SK-N-SH treated with all-trans-retinoic acid at 6 μM for 48 hours (cell line): ENCODE results near the gene MS4A7.

Source experiments
- ATAC-seq: fragments of 200-7000 bp; cut with Tn5 transposase; 3 replicates; pipeline ENCODE4 v1.9.1; 2020; ENCODE audit warnings: mild to moderate bottlenecking, moderate library complexity
- ARNTL ChIP-seq: fragments of 450-650 bp; formaldehyde crosslinking; IDR thresholded peaks from 2 replicates; pipeline ENCODE4 v1.5.0; 2020; ENCODE audit warnings: low read depth, mild to moderate bottlenecking, moderate library complexity, borderline replicate concordance
- BACH2 ChIP-seq: fragments of 250-450 bp; sonication (Bioruptor Pico); IDR thresholded peaks from 2 replicates; pipeline ENCODE4 v1.9.0; 2021; ENCODE audit warnings: mild to moderate bottlenecking, borderline replicate concordance
- CSDC2 ChIP-seq: fragments of 250-450 bp; sonication (Bioruptor Pico); IDR thresholded peaks from 2 replicates; pipeline ENCODE4 v1.5.0; 2020; ENCODE audit warnings: mild to moderate bottlenecking, moderate library complexity
- ESRRG ChIP-seq: fragments of 250-450 bp; sonication (Bioruptor Pico); IDR thresholded peaks from 2 replicates; pipeline ENCODE4 v1.6.1; 2021; ENCODE audit warnings: mild to moderate bottlenecking
- GLIS3 ChIP-seq: fragments of 250-450 bp; sonication (Bioruptor Pico); IDR thresholded peaks from 2 replicates; pipeline ENCODE4 v1.5.0; 2020; ENCODE audit warnings: mild to moderate bottlenecking, moderate library complexity
- ISL1 ChIP-seq: fragments of 250-450 bp; sonication (Bioruptor Pico); IDR thresholded peaks from 2 replicates; pipeline ENCODE4 v2.1.2; 2022; ENCODE audit warnings: mild to moderate bottlenecking, moderate library complexity
- OSR1 ChIP-seq: fragments of 250-450 bp; sonication (Bioruptor Pico); IDR thresholded peaks from 2 replicates; pipeline ENCODE4 v1.8.0; 2022; ENCODE audit warnings: moderate library complexity, mild to moderate bottlenecking, inconsistent platforms
- PPARA ChIP-seq: fragments of 250-450 bp; sonication (Bioruptor Pico); IDR thresholded peaks from 2 replicates; pipeline ENCODE4 v1.5.0; 2020; ENCODE audit warnings: mild to moderate bottlenecking, borderline replicate concordance
- RARB ChIP-seq: fragments of 250-450 bp; sonication (Bioruptor Pico); IDR thresholded peaks from 2 replicates; pipeline ENCODE4 v1.8.0; 2021; ENCODE audit warnings: mild to moderate bottlenecking, moderate library complexity
- SNAI2 ChIP-seq: fragments of 250-450 bp; sonication (Bioruptor Pico); IDR thresholded peaks from 2 replicates; pipeline ENCODE4 v1.5.0; 2020; ENCODE audit warnings: mild to moderate bottlenecking, moderate library complexity
- TCF4 ChIP-seq: fragments of 250-450 bp; sonication (Bioruptor Pico); IDR thresholded peaks from 2 replicates; pipeline ENCODE4 v1.8.0; 2021; ENCODE audit warnings: mild to moderate bottlenecking, moderate library complexity, borderline replicate concordance
- TOX ChIP-seq: fragments of 250-450 bp; sonication (Bioruptor Pico); IDR thresholded peaks from 2 replicates; pipeline ENCODE4 v1.8.0; 2021; ENCODE audit warnings: mild to moderate bottlenecking, moderate library complexity, borderline replicate concordance
- ZC3H10 ChIP-seq: fragments of 250-450 bp; sonication (Bioruptor Pico); IDR thresholded peaks from 2 replicates; pipeline ENCODE4 v1.5.1; 2021; ENCODE audit warnings: mild to moderate bottlenecking, moderate library complexity
- ZFP3 ChIP-seq: fragments of 250-450 bp; sonication (Bioruptor Pico); IDR thresholded peaks from 2 replicates; pipeline ENCODE4 v1.5.0; 2020; ENCODE audit warnings: mild to moderate bottlenecking, moderate library complexity
- ZFP30 ChIP-seq: fragments of 450-650 bp; formaldehyde crosslinking; IDR thresholded peaks from 2 replicates; pipeline ENCODE4 v1.5.0; 2022; ENCODE audit warnings: mild to moderate bottlenecking, moderate library complexity
- ZNF565 ChIP-seq: fragments of 450-650 bp; formaldehyde crosslinking; conservative IDR thresholded peaks from 2 replicates; pipeline ENCODE4 v1.5.0; 2020; ENCODE audit warnings: low read depth, mild to moderate bottlenecking, moderate library complexity
- ZNF70 ChIP-seq: fragments of 450-650 bp; formaldehyde crosslinking; IDR thresholded peaks from 2 replicates; pipeline ENCODE4 v1.5.0; 2020; ENCODE audit warnings: mild to moderate bottlenecking, moderate library complexity
- ZNF8 ChIP-seq: fragments of 450-650 bp; formaldehyde crosslinking; IDR thresholded peaks from 2 replicates; pipeline ENCODE4 v1.5.0; 2020; ENCODE audit warnings: mild to moderate bottlenecking, moderate library complexity
- TF ChIP-seq, protein P1 (sequence below): fragments of 250-450 bp; sonication (Bioruptor Pico); IDR thresholded peaks from 2 replicates; pipeline ENCODE4 v1.8.0; 2020; ENCODE audit warnings: mild to moderate bottlenecking, moderate library complexity, borderline replicate concordance
- TF ChIP-seq, protein P2 (sequence below): fragments of 250-450 bp; sonication (Bioruptor Pico); IDR thresholded peaks from 2 replicates; pipeline ENCODE4 v1.5.0; 2020; ENCODE audit warnings: mild to moderate bottlenecking, moderate library complexity
- TF ChIP-seq, protein P3 (sequence below): fragments of 250-450 bp; sonication (Bioruptor Pico); IDR thresholded peaks from 2 replicates; pipeline ENCODE4 v1.8.0; 2021; ENCODE audit warnings: low read depth, mild to moderate bottlenecking, moderate library complexity, borderline replicate concordance
- TF ChIP-seq, protein P4 (sequence below): fragments of 250-450 bp; sonication (Bioruptor Pico); IDR thresholded peaks from 2 replicates; pipeline ENCODE4 v1.5.1; 2021; ENCODE audit warnings: mild to moderate bottlenecking, moderate library complexity

MS4A7 gene, protein sequence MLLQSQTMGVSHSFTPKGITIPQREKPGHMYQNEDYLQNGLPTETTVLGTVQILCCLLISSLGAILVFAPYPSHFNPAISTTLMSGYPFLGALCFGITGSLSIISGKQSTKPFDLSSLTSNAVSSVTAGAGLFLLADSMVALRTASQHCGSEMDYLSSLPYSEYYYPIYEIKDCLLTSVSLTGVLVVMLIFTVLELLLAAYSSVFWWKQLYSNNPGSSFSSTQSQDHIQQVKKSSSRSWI

DNA sequence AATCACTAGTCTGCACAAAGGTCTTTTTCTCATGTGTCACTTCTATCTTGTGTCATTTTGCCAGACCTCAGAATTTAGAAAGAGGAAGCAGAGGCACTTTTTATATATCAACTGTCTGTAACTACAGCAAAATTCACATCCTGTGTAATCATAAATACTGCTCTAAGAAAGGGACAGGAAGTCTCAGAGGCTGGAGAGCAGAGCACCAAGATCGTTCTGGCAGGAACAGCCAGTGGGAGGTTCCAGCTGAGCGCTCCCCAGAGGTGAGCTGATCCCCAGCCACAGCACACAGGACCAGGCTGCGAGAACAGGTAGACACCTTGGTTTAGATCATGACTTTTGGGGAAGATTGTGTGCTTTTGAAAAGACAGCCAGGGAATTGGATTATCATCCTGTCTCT lies at the start of gene MS4A7:
Gene MS4A7, plus strand, starts transcription at position 179 of the 400 bp plus-strand sequence. CDS start 4,610 bp downstream, outside the sequence.
- TF ChIP-seq, protein P1, sequence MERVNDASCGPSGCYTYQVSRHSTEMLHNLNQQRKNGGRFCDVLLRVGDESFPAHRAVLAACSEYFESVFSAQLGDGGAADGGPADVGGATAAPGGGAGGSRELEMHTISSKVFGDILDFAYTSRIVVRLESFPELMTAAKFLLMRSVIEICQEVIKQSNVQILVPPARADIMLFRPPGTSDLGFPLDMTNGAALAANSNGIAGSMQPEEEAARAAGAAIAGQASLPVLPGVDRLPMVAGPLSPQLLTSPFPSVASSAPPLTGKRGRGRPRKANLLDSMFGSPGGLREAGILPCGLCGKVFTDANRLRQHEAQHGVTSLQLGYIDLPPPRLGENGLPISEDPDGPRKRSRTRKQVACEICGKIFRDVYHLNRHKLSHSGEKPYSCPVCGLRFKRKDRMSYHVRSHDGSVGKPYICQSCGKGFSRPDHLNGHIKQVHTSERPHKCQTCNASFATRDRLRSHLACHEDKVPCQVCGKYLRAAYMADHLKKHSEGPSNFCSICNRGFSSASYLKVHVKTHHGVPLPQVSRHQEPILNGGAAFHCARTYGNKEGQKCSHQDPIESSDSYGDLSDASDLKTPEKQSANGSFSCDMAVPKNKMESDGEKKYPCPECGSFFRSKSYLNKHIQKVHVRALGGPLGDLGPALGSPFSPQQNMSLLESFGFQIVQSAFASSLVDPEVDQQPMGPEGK (CRISPR knock-in tag), result no peak
- TF ChIP-seq ARNTL (CRISPR knock-in tag) (no peak), ZNF565 (CRISPR knock-in tag) (no peak), ISL1 (CRISPR knock-in tag) (no peak), TCF4 (CRISPR knock-in tag) (no peak), BACH2 (CRISPR knock-in tag) (no peak), TOX (CRISPR knock-in tag) (no peak)
- TF ChIP-seq, protein P2, sequence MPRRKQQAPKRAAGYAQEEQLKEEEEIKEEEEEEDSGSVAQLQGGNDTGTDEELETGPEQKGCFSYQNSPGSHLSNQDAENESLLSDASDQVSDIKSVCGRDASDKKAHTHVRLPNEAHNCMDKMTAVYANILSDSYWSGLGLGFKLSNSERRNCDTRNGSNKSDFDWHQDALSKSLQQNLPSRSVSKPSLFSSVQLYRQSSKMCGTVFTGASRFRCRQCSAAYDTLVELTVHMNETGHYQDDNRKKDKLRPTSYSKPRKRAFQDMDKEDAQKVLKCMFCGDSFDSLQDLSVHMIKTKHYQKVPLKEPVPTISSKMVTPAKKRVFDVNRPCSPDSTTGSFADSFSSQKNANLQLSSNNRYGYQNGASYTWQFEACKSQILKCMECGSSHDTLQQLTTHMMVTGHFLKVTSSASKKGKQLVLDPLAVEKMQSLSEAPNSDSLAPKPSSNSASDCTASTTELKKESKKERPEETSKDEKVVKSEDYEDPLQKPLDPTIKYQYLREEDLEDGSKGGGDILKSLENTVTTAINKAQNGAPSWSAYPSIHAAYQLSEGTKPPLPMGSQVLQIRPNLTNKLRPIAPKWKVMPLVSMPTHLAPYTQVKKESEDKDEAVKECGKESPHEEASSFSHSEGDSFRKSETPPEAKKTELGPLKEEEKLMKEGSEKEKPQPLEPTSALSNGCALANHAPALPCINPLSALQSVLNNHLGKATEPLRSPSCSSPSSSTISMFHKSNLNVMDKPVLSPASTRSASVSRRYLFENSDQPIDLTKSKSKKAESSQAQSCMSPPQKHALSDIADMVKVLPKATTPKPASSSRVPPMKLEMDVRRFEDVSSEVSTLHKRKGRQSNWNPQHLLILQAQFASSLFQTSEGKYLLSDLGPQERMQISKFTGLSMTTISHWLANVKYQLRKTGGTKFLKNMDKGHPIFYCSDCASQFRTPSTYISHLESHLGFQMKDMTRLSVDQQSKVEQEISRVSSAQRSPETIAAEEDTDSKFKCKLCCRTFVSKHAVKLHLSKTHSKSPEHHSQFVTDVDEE (CRISPR knock-in tag), result no peak
- no peak for ATAC-seq

DNA sequence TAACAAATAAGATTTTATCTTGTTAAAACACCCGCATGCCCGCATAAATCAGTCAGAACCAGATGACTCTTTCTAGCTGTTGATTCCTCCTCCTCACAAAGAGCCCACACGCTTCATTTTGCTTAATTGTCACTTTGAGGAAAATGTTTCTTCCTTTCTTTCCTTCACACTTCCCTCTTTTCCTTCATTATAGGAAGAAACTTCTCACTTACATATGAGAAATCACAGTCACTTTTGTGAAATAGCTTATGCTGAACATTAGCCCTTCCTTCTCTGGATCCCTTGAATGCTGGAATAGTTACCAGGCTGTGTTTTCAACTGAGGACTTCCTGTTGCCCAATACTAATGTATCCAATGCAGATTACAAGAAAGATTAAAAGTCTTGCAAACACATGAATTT lies 45.5 kb upstream of the MS4A7 start:
- ATAC-seq, result no peak
- TF ChIP-seq SNAI2 (CRISPR knock-in tag) (no peak), ZNF565 (CRISPR knock-in tag) (no peak), BACH2 (CRISPR knock-in tag) (no peak), GLIS3 (CRISPR knock-in tag) (no peak), OSR1 (CRISPR knock-in tag) (no peak), ZFP30 (no peak), CSDC2 (CRISPR knock-in tag) (no peak)
- TF ChIP-seq, protein P3, sequence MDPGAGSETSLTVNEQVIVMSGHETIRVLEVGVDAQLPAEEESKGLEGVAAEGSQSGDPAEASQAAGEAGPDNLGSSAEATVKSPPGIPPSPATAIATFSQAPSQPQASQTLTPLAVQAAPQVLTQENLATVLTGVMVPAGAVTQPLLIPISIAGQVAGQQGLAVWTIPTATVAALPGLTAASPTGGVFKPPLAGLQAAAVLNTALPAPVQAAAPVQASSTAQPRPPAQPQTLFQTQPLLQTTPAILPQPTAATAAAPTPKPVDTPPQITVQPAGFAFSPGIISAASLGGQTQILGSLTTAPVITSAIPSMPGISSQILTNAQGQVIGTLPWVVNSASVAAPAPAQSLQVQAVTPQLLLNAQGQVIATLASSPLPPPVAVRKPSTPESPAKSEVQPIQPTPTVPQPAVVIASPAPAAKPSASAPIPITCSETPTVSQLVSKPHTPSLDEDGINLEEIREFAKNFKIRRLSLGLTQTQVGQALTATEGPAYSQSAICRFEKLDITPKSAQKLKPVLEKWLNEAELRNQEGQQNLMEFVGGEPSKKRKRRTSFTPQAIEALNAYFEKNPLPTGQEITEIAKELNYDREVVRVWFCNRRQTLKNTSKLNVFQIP, result no peak
- TF ChIP-seq, protein P2 (CRISPR knock-in tag), result no peak
- TF ChIP-seq, all 23 proteins: peak for 0

DNA sequence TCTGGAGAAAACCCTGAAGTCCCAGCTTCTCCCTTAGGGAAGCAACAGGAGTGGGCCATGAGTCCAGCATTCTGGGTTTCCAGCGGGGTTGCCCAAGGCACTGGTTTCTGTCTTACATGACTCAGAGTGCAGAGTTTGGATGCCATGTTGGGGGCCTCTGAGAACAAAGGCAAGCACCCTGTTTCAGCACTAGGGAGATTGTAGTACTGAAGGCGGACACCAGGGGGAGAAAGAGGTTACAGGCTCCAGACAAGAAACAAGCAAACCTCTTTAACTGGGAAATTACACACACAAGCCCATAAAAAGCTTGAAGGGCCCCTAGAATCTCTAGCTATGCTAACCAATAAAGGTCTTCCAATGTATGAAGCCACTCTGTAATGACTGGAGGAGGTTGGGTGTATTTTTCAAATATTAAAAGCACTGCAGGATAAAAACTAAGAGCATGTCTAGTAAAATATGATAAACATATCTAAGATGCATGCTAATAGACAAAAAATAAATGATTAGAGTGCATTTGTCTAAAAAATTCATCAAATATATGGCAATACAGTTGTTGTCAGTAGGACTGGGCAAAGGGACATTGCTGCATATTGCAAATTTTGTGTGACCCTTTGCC lies 44.2 kb upstream of the MS4A7 start:
- ATAC-seq, result peak; percentile 88
- TF ChIP-seq BACH2 (CRISPR knock-in tag) (no peak), ZC3H10 (CRISPR knock-in tag) (no peak), TCF4 (CRISPR knock-in tag) (no peak), ISL1 (CRISPR knock-in tag) (no peak), ZFP30 (no peak), CSDC2 (CRISPR knock-in tag) (no peak), PPARA (no peak), RARB (CRISPR knock-in tag) (no peak), ZNF565 (CRISPR knock-in tag) (no peak), ZFP3 (CRISPR knock-in tag) (no peak), ZNF8 (CRISPR knock-in tag) (no peak), ESRRG (CRISPR knock-in tag) (no peak), ZNF70 (CRISPR knock-in tag) (no peak), SNAI2 (CRISPR knock-in tag) (no peak)
- TF ChIP-seq, protein P4, sequence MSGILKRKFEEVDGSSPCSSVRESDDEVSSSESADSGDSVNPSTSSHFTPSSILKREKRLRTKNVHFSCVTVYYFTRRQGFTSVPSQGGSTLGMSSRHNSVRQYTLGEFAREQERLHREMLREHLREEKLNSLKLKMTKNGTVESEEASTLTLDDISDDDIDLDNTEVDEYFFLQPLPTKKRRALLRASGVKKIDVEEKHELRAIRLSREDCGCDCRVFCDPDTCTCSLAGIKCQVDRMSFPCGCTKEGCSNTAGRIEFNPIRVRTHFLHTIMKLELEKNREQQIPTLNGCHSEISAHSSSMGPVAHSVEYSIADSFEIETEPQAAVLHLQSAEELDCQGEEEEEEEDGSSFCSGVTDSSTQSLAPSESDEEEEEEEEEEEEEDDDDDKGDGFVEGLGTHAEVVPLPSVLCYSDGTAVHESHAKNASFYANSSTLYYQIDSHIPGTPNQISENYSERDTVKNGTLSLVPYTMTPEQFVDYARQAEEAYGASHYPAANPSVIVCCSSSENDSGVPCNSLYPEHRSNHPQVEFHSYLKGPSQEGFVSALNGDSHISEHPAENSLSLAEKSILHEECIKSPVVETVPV (CRISPR knock-in tag), result no peak
